Mesendoderm (in vitro differentiated cells): ENCODE data around the gene SYNRG.

Source experiments
- DNase-seq: peaks from one replicate; pipeline ENCODE4 v3.0.0; 2013
- H2AK5ac ChIP-seq: 2 replicates; pipeline ENCODE4 v1.6.1; 2013; ENCODE audit warnings: low read length, inconsistent platforms
- H2BK120ac ChIP-seq: 2 replicates; pipeline ENCODE4 v1.6.1; 2013; ENCODE audit warnings: low read depth, mild to moderate bottlenecking, low read length, moderate library complexity, mixed read lengths
- H2BK15ac ChIP-seq: replicated peaks from 2 replicates; pipeline ENCODE4 v1.6.1; 2013; ENCODE audit warnings: low read depth, mild to moderate bottlenecking, moderate library complexity
- H2BK5ac ChIP-seq: 2 replicates; pipeline ENCODE4 v1.6.1; 2013; ENCODE audit warnings: low read length, inconsistent platforms
- H3K18ac ChIP-seq: 2 replicates; pipeline ENCODE4 v1.6.1; 2013; ENCODE audit warnings: mild to moderate bottlenecking, low read length, mixed read lengths
- H3K23ac ChIP-seq: one replicate; pipeline ENCODE4 v1.6.1; 2013; ENCODE audit warnings: low read length
- H3K27ac ChIP-seq: 2 replicates; pipeline ENCODE4 v1.5.1; 2013; ENCODE audit warnings: low read depth, mild to moderate bottlenecking, inconsistent platforms, low read length, moderate library complexity
- H3K27me3 ChIP-seq: 2 replicates; pipeline ENCODE4 v1.6.1; 2013; ENCODE audit warnings: low read length, control low read depth, mild to moderate bottlenecking, inconsistent platforms; ENCODE audit not compliant: insufficient read depth, poor library complexity
- H3K36me3 ChIP-seq: 2 replicates; pipeline ENCODE4 v1.6.1; 2013; ENCODE audit warnings: low read length, inconsistent platforms; ENCODE audit not compliant: control insufficient read depth, insufficient read depth
- H3K4ac ChIP-seq: one replicate; pipeline ENCODE4 v1.6.1; 2013; ENCODE audit warnings: low read depth, mild to moderate bottlenecking, low read length, moderate library complexity
- H3K4me1 ChIP-seq: 2 replicates; pipeline ENCODE4 v1.6.1; 2013; ENCODE audit warnings: low read depth, low read length, inconsistent platforms; ENCODE audit not compliant: control insufficient read depth
- H3K4me2 ChIP-seq: 2 replicates; pipeline ENCODE4 v1.6.1; 2013; ENCODE audit warnings: low read length
- H3K4me3 ChIP-seq: 2 replicates; pipeline ENCODE4 v1.5.1; 2013; ENCODE audit warnings: mild to moderate bottlenecking, low read length
- H3K56ac ChIP-seq: one replicate; pipeline ENCODE4 v1.6.1; 2013; ENCODE audit warnings: low read length
- H3K79me1 ChIP-seq: 2 replicates; pipeline ENCODE4 v1.6.1; 2013; ENCODE audit warnings: low read length, inconsistent platforms
- H3K79me2 ChIP-seq: 2 replicates; pipeline ENCODE4 v1.6.1; 2013; ENCODE audit warnings: mild to moderate bottlenecking, low read length; ENCODE audit not compliant: control insufficient read depth, insufficient read depth
- H3K9ac ChIP-seq: 2 replicates; pipeline ENCODE4 v1.6.1; 2013; ENCODE audit warnings: low read length, inconsistent platforms
- H4K5ac ChIP-seq: one replicate; pipeline ENCODE4 v1.6.1; 2013; ENCODE audit warnings: low read length
- H4K8ac ChIP-seq: one replicate; pipeline ENCODE4 v1.6.1; 2013; ENCODE audit warnings: low read depth, mild to moderate bottlenecking, control low read depth, low read length, moderate library complexity
- WGBS: extraction: QIAGEN DNeasy Blood & Tissue Kit; methylation state at CpG from one replicate; pipeline ENCODE4 v1.1.7; 2013; ENCODE audit warnings: low lambda C conversion rate, missing lambda C conversion rate; ENCODE audit not compliant: insufficient coverage; ENCODE audit errors: extremely low coverage; 5-methylcytosine and 5-hydroxymethylcytosine counted together

Gene SYNRG

GRCh38 chr17:37523715-37524219, 85.5 kb downstream of the SYNRG start:
- Histone ChIP-seq H4K8ac (no peak overlapping the region), H3K56ac (no peak overlapping the region), H3K27ac (no peak overlapping the region), H3K9ac (no peak overlapping the region), H3K27me3 (no peaks in the 10 kb centered on the region), H3K79me2 (no peaks in the 10 kb centered on the region), H3K4me2 (no peak overlapping the region), H3K4me1 (no peaks in the 10 kb centered on the region), H2BK120ac (no peak overlapping the region), H4K5ac (no peak overlapping the region), H3K79me1 (no peaks in the 10 kb centered on the region), H3K4ac (no peak overlapping the region), H3K18ac (no peak overlapping the region), H3K36me3 (peaks cover 1% of the 10 kb centered on the region), H2BK5ac (no peak overlapping the region), H2AK5ac (no peak overlapping the region), H3K23ac (no peak overlapping the region), H3K4me3 (no peak overlapping the region), H2BK15ac (no peak overlapping the region)
- no peak for DNase-seq
- no CpG with 5 or more reads among the region's 8 CpGs for WGBS

DNA sequence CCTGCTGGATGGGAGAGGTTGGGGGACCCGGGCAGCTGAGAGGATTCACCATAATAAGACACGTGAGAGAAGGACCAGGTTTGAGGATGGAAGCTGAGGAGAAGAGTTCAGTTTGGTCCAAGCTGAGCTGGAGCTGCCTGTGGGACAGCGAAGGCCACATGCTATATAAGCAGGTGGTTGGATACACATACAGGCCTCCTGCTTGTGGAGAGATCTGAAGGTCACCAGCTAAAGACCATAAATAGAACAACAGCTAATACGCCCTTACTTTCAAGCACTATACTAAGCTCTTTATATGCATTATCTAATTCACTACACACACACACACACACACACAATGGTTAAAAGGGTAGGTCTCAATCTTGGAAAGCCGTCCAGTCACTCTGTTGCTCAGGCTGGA, 87.4 kb downstream of the SYNRG start:
- Histone ChIP-seq H3K23ac (no peak overlapping the region), H3K27me3 (no peaks in the 10 kb centered on the region), H3K4me1 (no peaks in the 10 kb centered on the region), H3K36me3 (peaks cover 1% of the 10 kb centered on the region), H2BK5ac (no peak overlapping the region), H3K56ac (no peak overlapping the region), H3K18ac (no peak overlapping the region), H3K4ac (no peak overlapping the region), H4K5ac (no peak overlapping the region), H3K27ac (no peak overlapping the region), H4K8ac (no peak overlapping the region), H2AK5ac (no peak overlapping the region), H3K79me1 (no peaks in the 10 kb centered on the region), H3K79me2 (no peaks in the 10 kb centered on the region), H3K9ac (no peak overlapping the region), H2BK120ac (no peak overlapping the region), H2BK15ac (no peak overlapping the region), H3K4me3 (no peak overlapping the region), H3K4me2 (no peak overlapping the region)
- WGBS: no CpG with 5 or more reads among the region's 5 CpGs
- no peak for DNase-seq

DNA sequence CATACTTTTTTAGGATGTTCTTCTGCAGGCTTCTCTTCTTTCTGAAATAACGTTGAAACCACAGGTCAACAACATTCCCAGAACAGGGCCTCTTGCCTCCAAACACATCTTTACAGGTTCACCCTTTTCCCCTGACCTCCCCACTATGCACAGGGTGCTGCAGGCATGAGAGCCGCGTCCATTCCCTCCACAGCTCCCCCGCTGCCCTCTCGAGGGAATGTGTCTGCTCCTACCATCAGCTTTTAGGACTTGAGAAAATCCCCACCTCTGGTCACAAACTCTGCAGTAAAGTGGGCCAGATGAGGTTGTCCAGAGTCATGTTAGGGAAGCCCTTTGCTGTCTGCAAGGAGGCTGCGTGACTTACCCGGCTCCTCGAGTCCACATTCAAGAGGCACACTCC, 89.0 kb downstream of the SYNRG start:
- H4K8ac ChIP-seq: no peak overlapping the region
- no peak overlapping the region for H3K27ac ChIP-seq
- no peak overlapping the region for H2AK5ac ChIP-seq
- H3K4me3 ChIP-seq: no peak overlapping the region
- H3K56ac ChIP-seq: no peak overlapping the region
- H2BK120ac ChIP-seq: no peak overlapping the region
- H2BK15ac ChIP-seq: no peak overlapping the region
- no peak overlapping the region for H3K18ac ChIP-seq
- no peak overlapping the region for H3K4ac ChIP-seq
- H4K5ac ChIP-seq: no peak overlapping the region
- DNase-seq: no peak
- H3K79me1 ChIP-seq: no peaks in the 10 kb centered on the region
- no peak overlapping the region for H3K23ac ChIP-seq
- WGBS: no CpG with 5 or more reads among the region's 8 CpGs
- no peak overlapping the region for H2BK5ac ChIP-seq
- H3K36me3 ChIP-seq: peaks cover 1% of the 10 kb centered on the region
- no peak overlapping the region for H3K4me2 ChIP-seq
- H3K79me2 ChIP-seq: no peaks in the 10 kb centered on the region
- no peak overlapping the region for H3K9ac ChIP-seq
- no peaks in the 10 kb centered on the region for H3K4me1 ChIP-seq
- no peaks in the 10 kb centered on the region for H3K27me3 ChIP-seq

DNA sequence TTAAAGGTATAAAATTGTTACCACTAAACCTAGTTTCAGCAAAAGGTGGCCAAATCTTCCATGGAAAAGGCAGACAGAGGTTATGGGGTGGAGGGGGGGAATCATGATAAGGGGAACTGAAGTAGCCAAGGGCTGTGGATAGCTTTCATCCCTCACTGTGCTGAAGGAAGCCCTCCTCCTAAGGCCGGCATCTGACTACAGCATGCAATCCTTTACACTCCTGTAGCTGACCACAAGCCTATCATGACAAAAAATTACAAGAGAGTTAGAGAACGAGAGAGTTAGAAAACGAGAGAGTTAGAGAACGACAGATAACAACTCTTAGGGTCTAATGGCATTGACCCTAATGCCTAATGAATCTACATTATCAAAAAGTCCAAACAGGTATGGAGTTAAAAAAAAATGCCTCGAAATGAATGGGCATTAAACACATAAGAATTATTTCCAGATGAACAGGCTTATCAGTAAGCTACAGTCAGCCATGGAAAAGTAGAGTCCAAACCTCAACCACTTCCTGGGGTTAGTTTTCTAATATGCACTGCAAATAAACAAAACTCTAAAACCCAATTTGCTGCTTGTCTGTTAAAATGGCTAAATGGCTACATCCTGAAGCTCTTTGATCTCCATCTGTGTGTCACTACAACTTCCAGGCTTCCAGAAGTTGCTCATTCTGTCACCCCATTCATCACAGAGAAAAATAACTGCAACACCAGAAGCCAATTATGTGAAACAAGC, 89.8 kb downstream of the SYNRG start:
- DNase-seq: no peak
- H3K9ac ChIP-seq: no peak overlapping the region
- H3K23ac ChIP-seq: no peak overlapping the region
- no peak overlapping the region for H3K4me3 ChIP-seq
- no peak overlapping the region for H2BK5ac ChIP-seq
- H2AK5ac ChIP-seq: no peak overlapping the region
- no peak overlapping the region for H4K5ac ChIP-seq
- H2BK120ac ChIP-seq: no peak overlapping the region
- H2BK15ac ChIP-seq: no peak overlapping the region
- H3K27ac ChIP-seq: no peak overlapping the region
- no CpG with 5 or more reads among the region's 5 CpGs for WGBS
- H3K4me1 ChIP-seq: no peaks in the 10 kb centered on the region
- no peaks in the 10 kb centered on the region for H3K79me1 ChIP-seq
- H3K18ac ChIP-seq: no peak overlapping the region
- H4K8ac ChIP-seq: no peak overlapping the region
- H3K4ac ChIP-seq: no peak overlapping the region
- peaks cover 1% of the 10 kb centered on the region for H3K36me3 ChIP-seq
- H3K79me2 ChIP-seq: no peaks in the 10 kb centered on the region
- H3K56ac ChIP-seq: no peak overlapping the region
- no peak overlapping the region for H3K4me2 ChIP-seq
- no peaks in the 10 kb centered on the region for H3K27me3 ChIP-seq

- WGBS: no CpG with 5 or more reads among the region's 8 CpGs
- Histone ChIP-seq H3K79me2 (no peaks in the 10 kb centered on the region), H3K4me2 (no peak overlapping the region), H3K27me3 (no peaks in the 10 kb centered on the region), H3K18ac (no peak overlapping the region), H3K36me3 (peaks cover 1% of the 10 kb centered on the region), H3K4me1 (no peaks in the 10 kb centered on the region), H3K56ac (no peak overlapping the region), H3K23ac (no peak overlapping the region), H4K8ac (no peak overlapping the region), H3K27ac (no peak overlapping the region), H2BK15ac (no peak overlapping the region), H3K79me1 (no peaks in the 10 kb centered on the region), H4K5ac (no peak overlapping the region), H3K4me3 (no peak overlapping the region), H3K4ac (no peak overlapping the region), H2BK5ac (no peak overlapping the region), H2BK120ac (no peak overlapping the region), H2AK5ac (no peak overlapping the region), H3K9ac (no peak overlapping the region)
- DNase-seq: no peak
Observed at GRCh38 chr17:37518826-37519225, 90.4 kb downstream of the SYNRG start.

GRCh38 chr17:37517881-37518280, 91.3 kb downstream of the SYNRG start:
- WGBS: no CpG with 5 or more reads among the region's 4 CpGs
- Histone ChIP-seq H3K27ac (no peak overlapping the region), H3K4me1 (no peaks in the 10 kb centered on the region), H3K56ac (no peak overlapping the region), H4K8ac (no peak overlapping the region), H2BK15ac (no peak overlapping the region), H3K36me3 (peaks cover 1% of the 10 kb centered on the region), H3K4me3 (no peak overlapping the region), H4K5ac (no peak overlapping the region), H3K4me2 (no peak overlapping the region), H2AK5ac (no peak overlapping the region), H2BK120ac (no peak overlapping the region), H3K9ac (no peak overlapping the region), H3K79me2 (no peaks in the 10 kb centered on the region), H3K23ac (no peak overlapping the region), H3K18ac (no peak overlapping the region), H3K79me1 (no peaks in the 10 kb centered on the region), H3K4ac (no peak overlapping the region), H2BK5ac (no peak overlapping the region), H3K27me3 (no peaks in the 10 kb centered on the region)
- DNase-seq: no peak
